ENCODE results near the gene HES2. TPM values are rescaled to one million over a fixed set of nuclear protein-coding genes. Genes with fewer than 3 reads are reported as not detected.

Gene HES2
- total RNA-seq, 1 experiment from 2014 or later = 1.2 TPM

DNA sequence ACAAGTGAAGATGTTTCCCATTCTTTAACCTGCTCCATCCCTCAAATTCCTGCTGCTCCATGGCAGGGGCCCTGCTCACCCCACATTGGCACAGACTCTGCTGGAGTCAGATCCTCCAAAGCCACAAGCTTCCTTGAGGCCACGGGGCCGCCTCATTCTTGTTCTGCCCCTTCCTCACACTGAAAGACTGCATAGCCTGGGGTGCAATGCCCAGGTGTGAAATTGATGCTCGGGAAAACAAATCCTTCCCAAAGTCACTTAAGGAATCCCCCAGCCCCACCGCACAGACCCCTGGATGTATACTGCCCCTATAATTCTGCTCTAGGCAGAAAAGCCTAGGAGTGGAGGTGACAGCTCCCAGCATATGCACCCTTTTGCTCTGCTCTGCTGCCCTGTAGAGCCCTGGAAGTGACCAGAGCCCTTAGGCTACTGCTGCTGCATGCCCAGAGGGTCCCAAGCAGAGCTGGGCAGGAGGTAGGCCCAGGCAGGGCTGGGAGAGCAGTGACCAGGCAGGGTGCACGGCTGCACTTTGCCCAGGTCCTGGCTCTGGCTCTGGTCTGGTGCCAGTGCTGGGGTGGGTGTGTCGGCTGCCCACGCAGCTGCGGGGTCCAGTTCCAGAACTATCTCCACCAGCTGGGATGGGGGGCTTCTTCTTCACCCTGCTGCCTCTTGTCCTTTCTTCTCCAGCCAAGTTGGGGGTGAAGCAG lies 1.6 kb downstream of the HES2 start:
- no peak for DNase-seq
- H3K4me3 Mint-ChIP-seq = no peak overlapping the region
- Histone ChIP-seq H3K23ac (ENCODE audit: insufficient read length, low read depth, low read length) (no peak overlapping the region), H2BK12ac (ENCODE audit: insufficient read length, low read depth, low read length) (no peak overlapping the region), H3K56ac (ENCODE audit: insufficient read length, low read depth, low read length) (no peak overlapping the region), H3K23me2 (ENCODE audit: insufficient read length, low read depth, low read length, poor library complexity, severe bottlenecking) (peaks cover 7% of the 10 kb centered on the region), H4K20me1 (ENCODE audit: control insufficient read depth, insufficient read depth, insufficient read length) (no peaks in the 10 kb centered on the region), H3K9me3 (ENCODE audit: control insufficient read depth, low read depth, low read length) (no peaks in the 10 kb centered on the region), H4K5ac (ENCODE audit: insufficient read length, low read depth, low read length) (no peak overlapping the region), H3K9ac (ENCODE audit: extremely low read depth, insufficient read length, low read length) (no peak overlapping the region), H4K8ac (replicated peaks; ENCODE audit: insufficient read length, low read depth, low read length) (no peak overlapping the region), H2BK15ac (ENCODE audit: low read depth, low read length) (no peak overlapping the region), H4K91ac (ENCODE audit: insufficient read length, low read depth, low read length) (no peak overlapping the region), H3K27me3 (ENCODE audit: insufficient read depth, low read length) (peaks cover 61% of the 10 kb centered on the region), H3K18ac (ENCODE audit: insufficient read length, low read depth, low read length) (no peak overlapping the region), H3T11ph (ENCODE audit: low read length) (no peak overlapping the region), H3K4ac (ENCODE audit: low read depth, low read length) (no peak overlapping the region), H3K4me1 (ENCODE audit: insufficient read depth, low read length) (peaks cover 3% of the 10 kb centered on the region; the same call in 1 of the 2 replicates), H3K14ac (ENCODE audit: insufficient read depth, low read length) (no peak overlapping the region), H2BK5ac (ENCODE audit: insufficient read length, low read length) (no peak overlapping the region), H2AFZ (ENCODE audit: low read length) (no peak overlapping the region), H3K27ac (ENCODE audit: insufficient read length, low read depth, low read length) (no peak overlapping the region), H3K79me1 (ENCODE audit: insufficient read depth, low read depth, low read length, poor library complexity, severe bottlenecking) (no peaks in the 10 kb centered on the region), H2BK120ac (ENCODE audit: low read depth, low read length, poor library complexity, severe bottlenecking) (no peak overlapping the region), H3K4me2 (ENCODE audit: insufficient read depth, insufficient read length, low read length) (no peak overlapping the region), H3K79me2 (ENCODE audit: insufficient read depth, low read length) (no peaks in the 10 kb centered on the region), H2BK20ac (ENCODE audit: low read depth, low read length, poor library complexity, severe bottlenecking) (no peak overlapping the region), H2AK5ac (ENCODE audit: insufficient read length, low read length) (no peak overlapping the region)
- H3K4me1 Mint-ChIP-seq = peaks cover 22 to 25% of the 10 kb centered on the region in 2 experiments
- no CpG with 5 or more reads among the region's 8 CpGs for WGBS (ENCODE audit: extremely low coverage, insufficient read length, low lambda C conversion rate)
- H3K27ac Mint-ChIP-seq = no peak overlapping the region
- no peaks in the 10 kb centered on the region; a peak in 1 of 5 replicates for H3K9me3 Mint-ChIP-seq
- peaks cover 97% of the 10 kb centered on the region for H3K27me3 Mint-ChIP-seq (ENCODE audit: low read depth)
- TF ChIP-seq, protein P1, sequence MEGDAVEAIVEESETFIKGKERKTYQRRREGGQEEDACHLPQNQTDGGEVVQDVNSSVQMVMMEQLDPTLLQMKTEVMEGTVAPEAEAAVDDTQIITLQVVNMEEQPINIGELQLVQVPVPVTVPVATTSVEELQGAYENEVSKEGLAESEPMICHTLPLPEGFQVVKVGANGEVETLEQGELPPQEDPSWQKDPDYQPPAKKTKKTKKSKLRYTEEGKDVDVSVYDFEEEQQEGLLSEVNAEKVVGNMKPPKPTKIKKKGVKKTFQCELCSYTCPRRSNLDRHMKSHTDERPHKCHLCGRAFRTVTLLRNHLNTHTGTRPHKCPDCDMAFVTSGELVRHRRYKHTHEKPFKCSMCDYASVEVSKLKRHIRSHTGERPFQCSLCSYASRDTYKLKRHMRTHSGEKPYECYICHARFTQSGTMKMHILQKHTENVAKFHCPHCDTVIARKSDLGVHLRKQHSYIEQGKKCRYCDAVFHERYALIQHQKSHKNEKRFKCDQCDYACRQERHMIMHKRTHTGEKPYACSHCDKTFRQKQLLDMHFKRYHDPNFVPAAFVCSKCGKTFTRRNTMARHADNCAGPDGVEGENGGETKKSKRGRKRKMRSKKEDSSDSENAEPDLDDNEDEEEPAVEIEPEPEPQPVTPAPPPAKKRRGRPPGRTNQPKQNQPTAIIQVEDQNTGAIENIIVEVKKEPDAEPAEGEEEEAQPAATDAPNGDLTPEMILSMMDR (conservative IDR thresholded peaks at IDR 0.05) = no peak
- H3K36me3 Mint-ChIP-seq (ENCODE audit: insufficient read depth in 1 of 3, low read depth in 3 of 3) = no peaks in the 10 kb centered on the region
